Cortex of kidney (tissue), 1 donor: ENCODE data around the gene LILRB2.
"Not testable (repeated sequence)": the region's sequence is repeated elsewhere in the genome, so short reads cannot be mapped to it uniquely, and the experiment has no call there.

Experiments
- DNase-seq: peaks from one replicate; lab custom pipeline; 2025; lab: John Stamatoyannopoulos, UW

LILRB2 gene

GRCh38 chr19:54305141-54305540 is 24.2 kb upstream of the LILRB2 start:
- DNase-seq = no peak

- no peak for DNase-seq
These were observed 21.3 kb upstream of the LILRB2 start for GRCh38 chr19:54302257-54302656.

GRCh38 chr19:54299515-54299914 is 18.6 kb upstream of the LILRB2 start:
- DNase-seq = no peak

GRCh38 chr19:54299126-54299498 is 18.2 kb upstream of the LILRB2 start:
- DNase-seq = no peak

GRCh38 chr19:54298357-54299125 is 17.6 kb upstream of the LILRB2 start:
- DNase-seq = no peak

GRCh38 chr19:54297759-54298305 is 16.9 kb upstream of the LILRB2 start:
- DNase-seq = no peak

- no peak for DNase-seq
These were observed 13.6 kb upstream of the LILRB2 start for GRCh38 chr19:54294539-54294938.

- DNase-seq = not testable (repeated sequence)
These were observed 8.2 kb upstream of the LILRB2 start for GRCh38 chr19:54289160-54289559.

- no peak for DNase-seq
These were observed 6.5 kb upstream of the LILRB2 start for GRCh38 chr19:54287456-54287855.

- DNase-seq = not testable (repeated sequence)
These were observed 5.4 kb upstream of the LILRB2 start for GRCh38 chr19:54286283-54286682.

GRCh38 chr19:54285427-54286056 is 4.6 kb upstream of the LILRB2 start:
- not testable (repeated sequence) for DNase-seq

- DNase-seq = no peak
These were observed 2.0 kb upstream of the LILRB2 start for GRCh38 chr19:54282686-54283470.

- not testable (repeated sequence) for DNase-seq
These were observed 792 bp upstream of the LILRB2 start for GRCh38 chr19:54281729-54282075.

- DNase-seq = not testable (repeated sequence)
These were observed 469 bp downstream of the LILRB2 start for GRCh38 chr19:54280441-54280840.

GRCh38 chr19:54280025-54280424 is 885 bp downstream of the LILRB2 start:
- not testable (repeated sequence) for DNase-seq

GRCh38 chr19:54279406-54279962 is 1.4 kb downstream of the LILRB2 start:
- DNase-seq = no peak

GRCh38 chr19:54278571-54279195 is 2.2 kb downstream of the LILRB2 start:
- not testable (repeated sequence) for DNase-seq

- not testable (repeated sequence) for DNase-seq
These were observed 2.9 kb downstream of the LILRB2 start for GRCh38 chr19:54278056-54278455.

GRCh38 chr19:54277111-54277615 is 3.7 kb downstream of the LILRB2 start:
- not testable (repeated sequence) for DNase-seq

- DNase-seq = no peak
These were observed 5.0 kb downstream of the LILRB2 start for GRCh38 chr19:54275951-54276350.

GRCh38 chr19:54274516-54274915 is 6.4 kb downstream of the LILRB2 start:
- not testable (repeated sequence) for DNase-seq
